ENCODE measurements around the gene TLE7.
A peak's percentile ranks its signal among the peaks of the same experiment; 100 is the strongest.

Gene TLE7

DNA sequence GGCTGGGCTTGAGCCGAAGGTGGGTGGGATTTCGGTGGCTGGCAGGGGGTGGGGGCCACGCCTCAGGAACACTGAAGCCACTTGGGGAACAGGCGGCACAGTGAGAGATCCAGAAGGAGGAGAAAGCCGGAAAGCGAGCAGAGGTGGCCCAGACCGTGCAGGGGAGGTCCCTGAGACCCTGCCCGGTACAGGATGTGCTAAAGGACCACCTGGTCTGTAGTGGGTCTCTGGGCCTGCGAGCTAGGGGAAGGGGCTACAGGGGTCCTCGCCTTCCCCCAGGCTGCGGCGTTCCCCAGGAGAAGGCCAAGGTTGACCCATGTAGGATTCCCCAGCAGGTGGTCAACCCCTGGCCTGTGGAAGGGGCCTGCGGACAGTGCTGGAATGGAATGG is at the start of gene TLE7:
Gene TLE7 (minus strand): TSS at position 4 of the 390 bp plus-strand sequence. CDS start 8,730 bp downstream, outside the sequence.
- DNase-seq = no peak

DNA sequence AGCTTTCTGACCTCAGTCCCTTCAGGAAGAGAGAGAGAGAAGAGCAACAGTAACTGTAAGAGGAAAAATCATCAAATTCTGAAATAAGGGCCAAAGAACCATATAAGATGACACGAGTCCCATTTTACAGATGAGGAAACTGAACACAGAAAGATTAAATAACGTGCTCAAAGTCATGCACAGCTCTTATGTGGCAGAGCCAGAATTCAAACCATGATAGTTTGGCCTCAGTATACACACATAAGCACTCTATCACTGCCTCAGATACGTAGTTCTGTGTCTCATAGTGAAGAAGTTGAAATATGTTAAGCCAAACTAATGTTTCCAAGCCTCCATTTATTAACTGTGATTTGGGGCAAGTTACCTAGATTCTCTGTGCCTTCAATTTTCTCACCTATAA is 49.2 kb upstream of the TLE7 start:
- DNase-seq = no peak

DNA sequence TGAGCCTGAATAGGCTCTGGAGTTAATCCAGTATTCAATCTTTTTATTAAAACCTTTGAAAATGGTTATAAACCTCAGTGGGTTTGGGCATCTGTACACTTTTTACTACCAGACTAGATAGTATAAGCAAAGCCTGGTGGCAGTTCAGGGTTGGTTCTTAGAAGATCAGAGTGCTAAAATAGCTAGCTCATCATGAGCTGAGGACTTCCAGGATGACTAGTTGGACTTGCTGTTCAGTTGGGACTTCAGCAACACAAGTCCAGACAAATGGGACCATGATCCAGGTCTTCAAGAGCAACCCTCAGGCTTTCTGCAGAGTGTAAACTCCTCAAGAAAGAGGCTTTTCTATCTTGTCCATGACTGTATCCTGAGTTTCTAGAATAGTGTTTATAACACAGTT is 48.5 kb upstream of the TLE7 start:
- DNase-seq = no peak

DNA sequence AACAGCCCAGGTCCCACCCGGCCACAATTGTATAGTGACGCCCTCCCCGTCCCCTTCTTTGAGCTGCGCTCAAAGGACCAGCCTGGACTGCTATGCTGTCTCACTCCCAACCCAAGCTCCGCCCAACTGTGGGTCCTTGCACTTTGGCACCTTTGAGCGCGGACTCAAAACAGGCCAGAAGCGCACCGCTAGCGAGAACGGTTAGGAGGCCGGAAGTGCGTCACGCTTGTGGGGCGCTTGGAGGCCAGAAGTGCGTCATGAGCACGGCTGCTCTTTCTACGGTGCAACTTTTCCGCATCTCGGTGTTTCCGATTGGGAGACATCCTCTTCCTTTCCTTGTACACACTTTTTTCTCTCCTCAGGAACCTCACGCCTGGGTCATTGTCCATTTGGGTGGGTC is 47.3 kb upstream of the TLE7 start, which contains the start of gene ZNF19:
Gene ZNF19 (minus strand): TSS at position 203 of the 400 bp plus-strand sequence. CDS start 7,210 bp downstream, outside the sequence.
- DNase-seq = no peak

DNA sequence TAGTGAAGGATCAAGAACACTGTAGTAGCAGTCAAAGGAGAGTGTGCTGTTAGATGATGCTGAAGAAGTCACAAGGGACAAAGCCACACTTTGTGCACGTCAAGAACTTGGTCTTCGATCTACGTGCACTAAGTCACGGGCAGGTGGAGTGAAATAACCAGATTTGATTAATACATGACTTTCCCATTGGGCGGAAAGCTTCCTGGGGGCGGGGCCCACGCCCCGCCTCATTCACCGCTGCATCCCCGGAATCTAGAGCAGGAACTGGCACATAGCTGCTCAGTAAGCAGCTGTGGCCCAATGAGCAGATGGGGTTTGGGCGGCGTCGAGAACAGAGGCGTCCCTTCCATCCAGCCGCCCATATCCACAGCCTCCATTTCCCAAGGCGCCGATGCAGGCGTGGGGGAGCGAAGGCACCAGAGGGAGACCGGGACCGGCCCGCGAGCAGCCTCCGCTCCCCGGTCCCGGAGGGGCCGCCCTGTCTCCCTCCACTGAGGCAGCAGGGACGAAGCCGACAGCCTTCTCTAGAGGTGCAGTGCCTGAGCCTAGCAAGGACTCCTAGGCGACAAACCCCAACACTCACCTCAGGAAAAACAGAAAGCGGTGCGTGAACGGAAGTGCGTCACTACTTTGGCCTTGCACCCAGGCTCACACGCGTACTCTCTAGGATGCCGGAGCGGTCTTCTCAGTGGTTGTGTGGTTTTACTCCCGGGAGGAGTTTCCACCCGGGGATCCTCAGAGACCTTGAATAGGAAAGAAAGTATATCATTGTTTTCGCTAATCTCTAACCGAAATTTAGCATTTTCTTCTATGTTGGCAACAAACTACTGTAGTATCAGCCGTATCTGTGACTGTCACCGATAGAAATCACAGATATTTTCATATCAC is 42.4 kb upstream of the TLE7 start:
- DNase-seq = peak; percentile 89

DNA sequence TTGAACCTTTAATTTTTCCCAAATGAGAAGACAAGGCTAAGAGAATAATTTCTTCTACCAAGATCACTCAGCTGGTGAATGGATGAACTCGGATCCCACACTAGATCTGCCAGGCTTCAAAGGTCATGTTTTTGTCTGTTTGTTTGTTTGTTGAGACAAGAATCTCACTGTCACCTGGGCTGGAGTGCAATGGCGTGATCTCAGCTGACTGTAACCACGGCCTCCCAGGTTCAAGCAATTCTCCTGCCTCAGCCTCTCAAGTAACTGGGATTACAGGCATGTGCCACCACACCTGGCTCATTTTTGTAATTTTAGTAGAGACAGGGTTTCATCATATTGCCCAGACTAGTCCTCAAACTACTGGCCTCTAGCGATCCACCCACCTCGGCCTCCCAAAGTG is 40.7 kb upstream of the TLE7 start:
- DNase-seq = no peak

DNA sequence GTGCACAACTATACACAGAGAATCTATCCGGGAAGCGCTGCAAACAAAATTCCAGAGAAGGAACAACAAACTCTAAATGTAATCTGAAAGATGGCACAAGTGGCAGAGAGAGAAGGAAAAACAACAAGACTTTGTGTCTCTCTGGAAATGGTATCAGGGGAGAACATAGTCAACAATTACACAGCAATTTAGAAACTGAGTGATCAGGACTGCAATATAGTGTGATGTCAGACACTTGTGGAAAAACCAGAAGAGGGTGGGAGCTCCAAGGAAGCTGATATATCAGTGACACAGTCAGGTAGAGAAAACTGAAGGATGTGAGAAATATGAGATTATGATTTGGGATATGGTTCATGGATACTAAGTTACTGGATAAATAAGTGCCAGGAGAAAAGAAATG is 39.1 kb upstream of the TLE7 start:
- no peak for DNase-seq

DNA sequence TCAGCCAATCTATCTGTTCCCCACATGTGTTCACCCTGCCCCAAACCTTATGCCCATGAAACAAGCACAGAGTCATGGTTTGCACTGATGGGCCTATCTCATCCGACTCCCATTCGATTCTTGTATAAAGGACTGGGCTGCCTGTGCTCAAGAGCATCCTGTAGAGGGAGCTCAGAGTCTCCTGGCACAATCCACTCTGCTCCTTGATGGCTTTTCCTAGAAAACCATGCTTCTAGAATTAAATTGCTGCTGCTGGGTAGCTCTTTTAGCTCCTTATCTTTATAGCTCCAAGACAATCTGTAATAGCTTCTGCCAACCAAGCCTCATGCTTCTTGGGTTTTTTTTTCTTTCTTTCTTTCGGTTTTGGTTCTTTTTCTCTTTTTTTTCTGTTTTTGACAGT is 37.6 kb upstream of the TLE7 start:
- peak; percentile 17 for DNase-seq

DNA sequence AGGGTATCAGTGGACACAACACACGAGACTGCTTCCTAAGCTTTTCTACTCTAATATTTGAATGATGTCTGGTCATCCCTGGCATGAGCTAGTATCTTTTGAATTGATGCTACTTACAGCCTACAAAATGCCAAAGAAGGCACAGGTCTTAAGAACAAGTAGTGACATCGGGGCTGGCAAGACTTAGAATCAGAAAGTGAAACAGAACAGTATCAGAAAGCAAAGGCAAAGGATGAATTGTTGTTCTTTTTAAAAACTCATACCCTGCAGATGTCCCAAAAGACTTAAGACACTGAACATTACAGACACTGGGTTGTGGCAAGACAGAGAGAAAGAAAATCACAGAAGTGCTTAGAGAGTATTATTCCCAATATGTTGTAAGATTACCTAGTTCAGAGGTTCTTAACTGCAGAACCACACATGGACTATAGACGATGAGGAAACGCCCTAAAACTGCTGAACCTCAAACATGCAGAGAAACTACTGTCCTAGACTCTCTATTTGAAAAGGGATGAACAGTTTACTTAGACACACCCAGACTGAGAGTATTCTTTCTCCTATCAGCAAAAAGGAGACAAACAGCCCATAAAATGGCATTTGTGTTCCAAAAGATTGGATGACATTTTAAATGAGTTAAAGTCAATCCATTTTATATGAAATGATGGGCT is 34.7 kb upstream of the TLE7 start:
- DNase-seq = no peak

DNA sequence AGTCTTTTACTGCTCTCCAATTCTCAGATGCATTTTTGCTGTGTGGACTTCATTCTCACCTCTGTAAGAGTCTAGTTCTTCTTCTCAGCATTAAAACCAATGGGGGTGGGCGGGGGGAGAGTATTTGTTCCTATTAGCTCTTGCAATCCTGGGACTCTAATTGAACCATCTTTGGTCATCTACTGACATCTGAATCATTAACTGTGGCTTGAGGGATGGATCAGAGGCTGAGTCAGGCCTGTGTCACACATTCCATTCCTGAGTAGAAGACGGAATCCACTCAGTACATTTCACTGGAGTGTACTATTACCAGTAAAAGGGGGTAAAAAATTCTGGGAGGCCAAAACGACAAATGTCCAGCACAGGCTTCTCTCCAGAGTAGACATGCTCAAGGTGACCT is 33.0 kb upstream of the TLE7 start:
- no peak for DNase-seq

DNA sequence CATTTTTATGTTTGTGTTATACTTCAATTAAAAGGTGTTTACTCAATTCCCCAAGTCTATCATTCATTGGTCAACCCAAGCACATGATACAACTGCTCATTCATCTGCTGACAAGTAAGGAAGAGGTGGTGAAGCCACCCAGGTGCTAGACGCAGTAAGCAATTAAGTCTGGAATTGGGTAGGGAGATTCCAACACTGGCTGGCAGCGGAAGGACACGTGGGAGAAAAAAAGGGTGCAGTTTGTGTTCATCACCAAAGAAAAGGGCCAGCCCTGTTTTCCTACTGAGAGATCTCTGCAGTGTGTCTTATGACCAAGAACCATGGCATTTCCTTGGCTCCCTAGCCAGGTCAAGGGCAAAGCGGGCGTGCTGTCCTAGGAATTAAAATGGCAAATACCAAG is 32.0 kb upstream of the TLE7 start:
- no peak for DNase-seq

DNA sequence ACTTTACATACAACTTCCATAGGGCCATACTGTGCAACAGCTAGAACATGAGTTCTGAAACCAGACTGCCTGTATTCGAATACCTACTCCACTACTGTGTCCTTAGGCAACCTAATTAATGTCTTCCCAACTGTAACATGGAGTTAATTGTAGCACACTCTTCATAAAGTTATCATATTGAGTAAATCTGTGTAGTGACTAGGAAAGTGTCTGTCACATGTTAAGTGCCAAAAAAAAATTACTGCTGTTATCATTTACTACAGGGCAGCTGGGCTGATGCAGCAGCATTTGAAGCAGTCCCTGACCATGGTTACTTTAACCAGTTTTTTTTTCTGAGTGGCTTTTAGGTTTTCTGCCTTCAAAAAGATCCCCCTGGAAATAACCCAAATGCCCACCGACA is 31.1 kb upstream of the TLE7 start:
- DNase-seq = no peak

DNA sequence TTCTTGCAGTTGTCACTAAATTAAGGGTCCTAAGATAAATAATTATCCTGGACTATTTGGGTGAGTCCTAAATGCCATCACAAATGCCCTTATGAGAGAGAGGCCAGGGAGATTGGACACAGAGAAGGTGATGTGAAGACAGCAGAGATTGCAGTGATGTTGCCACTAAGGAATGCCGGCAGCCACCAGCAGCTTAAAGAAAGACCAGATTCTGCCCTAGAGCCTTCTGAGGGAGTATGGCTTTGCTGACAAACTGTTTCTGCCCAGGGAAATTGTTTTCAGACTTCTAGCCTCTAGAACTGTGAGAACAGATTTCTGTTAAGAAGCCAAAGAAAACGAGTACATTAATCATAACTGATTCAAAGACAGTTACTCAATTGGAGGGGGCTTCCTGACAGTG is 30.2 kb upstream of the TLE7 start:
- no peak for DNase-seq

DNA sequence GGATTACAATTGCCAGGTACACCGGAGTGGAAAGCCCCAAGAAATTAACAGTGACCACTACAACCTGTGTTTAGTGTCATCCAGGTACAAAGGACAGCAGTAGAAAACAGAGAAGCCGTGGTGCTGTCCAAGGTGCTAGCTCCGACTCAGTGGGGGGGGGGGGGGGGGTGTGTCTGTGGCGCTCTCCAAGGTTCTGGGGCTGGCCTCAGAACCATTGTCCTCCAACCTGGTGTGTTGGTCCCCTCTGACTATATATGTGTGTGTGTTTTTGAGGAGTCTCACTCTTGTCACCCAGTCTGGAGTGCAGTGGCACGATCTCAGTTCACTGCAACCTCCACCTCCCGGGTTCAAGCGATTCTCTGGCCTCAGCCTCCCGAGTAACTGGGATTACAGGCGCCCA is 26.0 kb upstream of the TLE7 start:
- no peak for DNase-seq

DNA sequence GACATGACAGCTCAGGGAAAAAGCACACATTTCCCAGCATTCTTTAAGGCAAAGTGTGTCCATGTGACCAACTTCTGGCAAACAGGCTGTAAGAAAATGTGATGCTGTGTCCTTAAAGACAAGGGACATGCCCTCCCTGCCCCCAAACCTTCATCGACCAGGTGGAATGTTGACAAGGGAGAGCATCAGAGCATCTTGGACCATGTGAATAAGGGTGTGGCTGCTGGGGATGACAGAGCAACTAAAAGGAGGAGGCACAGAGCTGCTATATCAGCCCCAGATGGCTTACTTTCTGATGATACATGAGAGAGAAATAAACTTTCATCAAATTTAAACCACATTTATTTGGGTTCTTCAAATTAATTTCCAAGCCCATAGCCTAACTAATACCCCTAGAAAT is 22.4 kb upstream of the TLE7 start:
- DNase-seq = no peak

DNA sequence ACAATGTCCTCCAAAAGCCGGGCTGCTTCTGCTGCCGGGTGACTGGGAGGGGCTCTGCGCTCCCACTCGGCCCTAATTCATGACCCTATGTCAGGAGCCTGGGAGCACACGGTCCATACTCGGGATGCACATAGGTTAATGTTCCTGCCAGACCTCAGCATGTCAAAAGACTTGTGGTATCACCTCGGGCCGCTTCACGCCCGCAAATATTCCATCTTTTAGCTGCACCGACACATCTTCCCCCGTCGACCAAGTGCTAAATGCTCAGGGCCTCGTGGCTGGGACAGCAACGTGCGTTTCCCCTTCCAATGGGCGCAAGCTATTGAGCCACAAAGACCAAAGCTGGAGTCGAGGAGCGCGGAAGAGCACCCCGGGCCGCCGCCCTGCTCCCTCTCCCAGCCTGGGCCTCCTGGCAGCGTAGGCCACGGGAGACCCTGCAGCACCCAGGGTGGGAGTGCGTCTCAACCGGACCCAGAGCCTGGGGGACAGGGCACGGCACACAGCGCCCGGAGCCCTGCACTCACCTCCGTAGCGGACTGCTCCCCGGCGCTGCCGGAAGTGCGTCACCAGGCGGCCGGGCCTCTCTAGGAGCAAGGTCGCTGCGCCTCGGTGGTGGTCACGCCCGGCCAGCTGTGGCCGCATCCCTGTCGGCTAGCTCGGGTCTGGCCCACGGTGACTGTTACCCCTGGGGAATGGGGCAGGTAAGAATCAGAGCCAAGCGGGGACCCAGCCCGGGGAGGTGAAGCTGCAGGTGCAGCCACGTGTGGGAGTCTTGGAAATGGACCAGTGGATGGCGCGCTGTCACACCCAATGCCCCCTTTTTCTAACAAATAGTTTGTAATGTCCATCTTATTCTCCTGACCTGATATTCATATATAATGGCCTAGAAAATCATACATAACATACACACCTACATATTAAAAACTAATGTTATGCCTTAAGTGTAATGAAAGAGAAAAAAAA is 20.1 kb upstream of the TLE7 start, which contains the start of gene ZNF23:
Gene ZNF23 (minus strand): TSS at position 562 of the 963 bp plus-strand sequence. CDS start 5,451 bp downstream, outside the sequence.
- DNase-seq = peak; percentile 62

DNA sequence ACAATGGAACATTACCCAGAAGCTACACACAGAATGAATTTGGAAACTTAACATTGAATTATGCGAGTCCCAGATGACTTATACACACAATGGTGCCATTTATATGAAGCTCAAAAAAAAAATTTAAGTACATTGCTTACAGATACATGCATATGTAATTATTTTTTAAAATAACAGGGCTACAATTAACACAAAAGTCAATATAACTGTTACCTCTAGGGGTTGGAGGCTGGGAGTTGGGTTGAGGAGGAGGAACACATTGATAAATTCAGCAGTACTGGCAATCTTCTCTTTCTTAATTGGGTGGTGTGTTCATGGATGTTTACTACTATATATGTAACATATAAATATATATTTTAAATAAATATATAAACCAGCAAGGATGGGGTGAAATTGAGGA is 19.1 kb upstream of the TLE7 start:
- DNase-seq = no peak

DNA sequence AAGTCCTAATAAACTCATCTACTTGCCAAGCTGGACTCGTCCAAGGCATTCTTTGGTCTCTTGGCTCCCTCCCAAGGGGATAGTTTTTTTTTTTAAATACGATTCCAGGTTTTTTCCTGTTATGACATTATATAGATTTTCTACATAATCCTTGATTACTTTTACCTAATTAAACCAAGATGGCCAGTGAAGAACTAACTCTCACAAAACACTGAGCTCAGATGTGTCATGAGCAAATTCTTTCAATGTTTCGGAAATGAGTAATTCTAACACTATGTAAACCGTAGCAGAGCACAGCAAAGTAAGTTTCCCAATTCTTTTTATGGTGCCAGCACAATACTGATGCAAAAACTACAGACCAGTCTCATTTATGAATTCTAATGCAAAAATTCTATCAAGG is 18.4 kb upstream of the TLE7 start:
- DNase-seq = no peak

DNA sequence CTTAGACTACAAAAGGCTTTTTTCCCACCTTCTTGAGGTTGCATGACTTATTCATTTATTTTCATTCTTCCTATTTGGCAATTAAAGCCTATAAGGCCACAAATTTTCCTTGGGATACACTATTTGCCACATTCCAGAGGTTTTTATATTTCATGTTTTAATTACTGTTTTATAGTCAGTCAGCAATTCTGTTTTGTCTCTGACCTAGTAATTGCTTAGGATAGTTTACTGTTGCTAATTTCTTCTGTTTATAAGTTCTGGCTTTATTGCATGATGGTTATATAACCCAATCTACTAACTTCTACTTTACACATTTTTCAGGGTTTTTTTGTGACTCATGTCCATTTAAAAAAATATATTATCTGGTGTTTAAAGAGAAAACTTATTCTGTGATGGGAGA is 17.7 kb upstream of the TLE7 start:
- DNase-seq = no peak

DNA sequence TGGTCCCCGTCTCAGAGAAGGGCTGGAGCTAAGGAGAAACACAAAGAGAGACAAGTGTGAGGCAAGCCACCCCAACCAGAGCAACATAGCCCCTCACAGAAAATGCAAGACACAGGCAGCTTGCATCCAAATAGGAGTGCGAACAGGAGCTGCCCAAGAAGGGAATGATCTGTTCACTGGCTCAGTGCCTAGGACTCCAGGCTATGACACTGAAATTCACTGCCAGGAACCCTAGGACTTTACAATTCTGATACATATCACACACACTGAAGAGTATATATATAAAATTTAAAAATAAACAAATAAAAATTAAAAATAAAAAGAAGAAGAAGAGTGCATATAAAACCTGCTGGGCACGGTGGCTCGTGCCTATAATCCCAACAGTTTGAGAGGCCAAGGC is 14.9 kb upstream of the TLE7 start:
- DNase-seq = no peak

DNA sequence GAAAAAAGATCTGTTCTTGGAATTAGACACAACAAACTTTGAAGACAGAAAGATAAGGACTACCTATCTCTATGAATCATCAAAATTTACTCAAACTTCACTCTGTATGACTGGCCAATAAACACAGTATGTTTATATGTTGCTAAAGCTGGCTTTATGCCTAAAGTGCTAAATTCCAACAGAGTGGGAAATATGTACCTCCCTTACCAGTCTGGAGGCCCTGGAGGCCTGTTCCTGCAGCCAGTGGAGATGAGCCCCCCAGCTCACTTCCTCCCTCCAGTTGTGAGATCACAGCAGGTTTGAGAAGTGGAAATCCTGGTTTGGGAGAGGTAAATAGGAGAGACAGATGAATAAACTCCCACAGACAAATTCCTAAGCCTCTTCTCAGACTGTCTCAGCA is 11.2 kb upstream of the TLE7 start:
- DNase-seq = no peak

DNA sequence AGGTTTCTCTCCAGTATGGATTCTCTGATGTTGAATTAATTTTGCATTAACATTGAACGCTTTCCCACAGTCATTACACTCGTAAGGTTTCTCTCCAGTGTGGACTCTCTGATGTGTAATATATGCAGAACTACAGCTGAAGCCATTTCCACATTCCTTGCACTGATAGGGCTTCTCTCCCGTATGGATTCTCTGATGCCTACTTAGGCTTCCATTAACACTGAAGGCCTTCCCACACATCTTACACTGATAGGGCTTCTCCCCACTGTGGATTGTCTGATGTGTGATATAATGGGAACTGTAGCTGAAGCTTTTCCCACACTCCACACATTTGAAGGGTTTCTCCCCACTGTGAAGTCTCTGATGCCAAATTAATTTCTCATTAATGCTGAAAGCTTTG is 7.2 kb upstream of the TLE7 start:
- DNase-seq = no peak

DNA sequence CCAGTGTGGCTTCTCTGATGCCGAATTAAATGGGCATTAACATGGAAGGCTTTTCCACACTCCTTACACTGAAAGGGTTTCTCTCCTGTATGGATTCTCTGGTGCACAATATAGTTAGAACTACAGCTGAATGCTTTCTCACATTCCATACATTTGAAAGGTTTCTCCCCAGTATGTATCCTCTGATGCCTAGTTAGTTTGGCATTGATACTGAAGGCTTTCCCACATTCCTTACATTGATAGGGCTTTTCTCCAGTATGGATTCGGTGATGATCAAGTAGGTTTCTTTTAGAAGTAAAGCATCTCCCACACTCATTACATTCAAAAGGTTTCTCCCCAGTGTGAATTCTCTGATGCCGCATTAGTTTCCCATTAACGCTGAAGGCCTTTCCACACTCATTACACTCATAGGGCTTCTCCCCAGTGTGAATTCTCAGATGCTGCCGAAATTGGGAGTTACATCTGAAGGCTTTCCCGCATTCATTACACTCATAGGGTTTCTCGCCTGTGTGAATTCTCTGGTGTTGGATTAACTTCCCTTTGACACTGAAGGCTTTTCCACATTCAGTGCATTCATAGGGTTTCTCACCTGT is 6.5 kb upstream of the TLE7 start:
- no peak for DNase-seq
